Kidney epithelial cell (primary cell): ENCODE data around the gene CDIPT. TPM values are rescaled to one million over a fixed set of nuclear protein-coding genes. Genes with fewer than 3 reads are reported as not detected.
A peak's percentile ranks its signal among the peaks of the same experiment; 100 is the strongest.

Experiments
- DNase-seq: peaks from one replicate; pipeline ENCODE4 v3.0.0-alpha.2; 2010; ENCODE audit warnings: low read depth
- H3K27me3 ChIP-seq: 2 replicates; pipeline ENCODE4 v1.6.0; 2011; ENCODE audit warnings: low read length; ENCODE audit not compliant: control insufficient read depth, insufficient read depth
- H3K36me3 ChIP-seq: 2 replicates; pipeline ENCODE4 v1.5.1; 2011; ENCODE audit warnings: low read length; ENCODE audit not compliant: control insufficient read depth, insufficient read depth
- H3K4me3 ChIP-seq: 2 replicates; pipeline ENCODE4 v1.5.1; 2011; ENCODE audit warnings: low read depth, mild to moderate bottlenecking, control low read depth, low read length
- CTCF ChIP-seq: IDR thresholded peaks from 2 replicates; pipeline ENCODE4 v1.5.1; 2011; ENCODE audit warnings: mild to moderate bottlenecking, moderate library complexity, low read length, control low read depth, inconsistent platforms; ENCODE audit not compliant: insufficient read depth, poor library complexity, severe bottlenecking
- total RNA-seq: library from RNA; depleted of rRNA; stranded (reverse); fragments of >200 nt; gene quantifications from 2 replicates; pipeline ENCODE4 v1.2.3, GENCODE V29; 2015

The CDIPT gene
- total RNA-seq, 1 donor from 2014 or later, result 83.9 TPM

- Histone ChIP-seq H3K4me3 (no peak overlapping the region), H3K27me3 (no peaks in the 10 kb centered on the region), H3K36me3 (no peaks in the 10 kb centered on the region)
- no peak for TF ChIP-seq CTCF
- DNase-seq, result no peak
Observed at GRCh38 chr16:29814592-29814991, 48.4 kb downstream of the CDIPT start.

GRCh38 chr16:29813644-29814562 lies 49.1 kb downstream of the CDIPT start:
- Histone ChIP-seq H3K4me3 (no peak overlapping the region), H3K36me3 (peaks cover 1% of the 10 kb centered on the region), H3K27me3 (no peaks in the 10 kb centered on the region)
- TF ChIP-seq CTCF, result no peak
- no peak for DNase-seq

GRCh38 chr16:29812754-29813643 lies 50.0 kb downstream of the CDIPT start:
- Histone ChIP-seq H3K27me3 (no peaks in the 10 kb centered on the region), H3K36me3 (peaks cover 5% of the 10 kb centered on the region), H3K4me3 (peak overlapping the region; percentile 33)
- no peak for TF ChIP-seq CTCF
- no peak for DNase-seq

GRCh38 chr16:29811896-29812665 lies 50.9 kb downstream of the CDIPT start, which contains the start of gene PRRT2:
Gene PRRT2 (plus strand): TSS chr16:29812193. CDS start chr16:29813055, 862 bp downstream.
- no peak for TF ChIP-seq CTCF
- Histone ChIP-seq H3K36me3 (peaks cover 5% of the 10 kb centered on the region), H3K4me3 (peak within 1 kb of the TSS; percentile 33), H3K27me3 (no peaks in the 10 kb centered on the region)
- DNase-seq, result no peak

- peak; percentile 93 for DNase-seq
- peaks cover 5% of the 10 kb centered on the region for H3K36me3 ChIP-seq
- no peak for TF ChIP-seq CTCF
- no peaks in the 10 kb centered on the region for H3K27me3 ChIP-seq
- H3K4me3 ChIP-seq, result peak overlapping the region; percentile 33
Observed at GRCh38 chr16:29811170-29811895, 51.7 kb downstream of the CDIPT start.
